Measurements from ENCODE around the gene SLC25A51. TPM values are rescaled to one million over a fixed set of nuclear protein-coding genes. Genes with fewer than 3 reads are reported as not detected.

SLC25A51 gene
- polyA plus RNA-seq, 1 donor from 2014 or later, result 26.8 TPM

- H3K9ac ChIP-seq (ENCODE audit: low read length), result peak overlapping the region; percentile 81
- H3K4me2 ChIP-seq (ENCODE audit: low read length), result no peak overlapping the region
- no peaks in the 10 kb centered on the region for H3K9me2 ChIP-seq (ENCODE audit: insufficient read depth, low read length)
- peak overlapping the region; percentile 61 for H2AFZ ChIP-seq (ENCODE audit: low read depth, low read length)
- no peaks in the 10 kb centered on the region for H4K20me1 ChIP-seq (ENCODE audit: insufficient read depth)
- no peaks in the 10 kb centered on the region for H3K9me3 ChIP-seq (ENCODE audit: low read length)
- H3F3A ChIP-seq (ENCODE audit: insufficient read depth, low read length, poor library complexity, severe bottlenecking), result no peaks in the 10 kb centered on the region
- H3K79me2 ChIP-seq (replicated peaks; ENCODE audit: insufficient read depth, low read length), result peaks cover 26% of the 10 kb centered on the region
- no peaks in the 10 kb centered on the region for H3K36me3 ChIP-seq (ENCODE audit: insufficient read depth, low read length)
- no peaks in the 10 kb centered on the region for H3K27me3 ChIP-seq (ENCODE audit: insufficient read depth, low read depth, low read length)
- H3K4me3 ChIP-seq (ENCODE audit: low read length), result peak overlapping the region; percentile 96
- H3K27ac ChIP-seq (ENCODE audit: low read length), result no peak overlapping the region
- no peak for TF ChIP-seq EP300 (conservative IDR thresholded peaks at IDR 0.05; ENCODE audit: poor library complexity, severe bottlenecking)
- no peak for TF ChIP-seq SMC3 (conservative IDR thresholded peaks at IDR 0.05; ENCODE audit: poor library complexity)
- TF ChIP-seq POLR2AphosphoS5 (IDR thresholded peaks at IDR 0.05), result no peak
- no peak for TF ChIP-seq TAF1 (IDR thresholded peaks at IDR 0.05; ENCODE audit: low read depth)
- TF ChIP-seq EZH2 (IDR thresholded peaks at IDR 0.05; ENCODE audit: borderline replicate concordance, insufficient read depth, low read length, poor library complexity, severe bottlenecking), result no peak
- no peak for TF ChIP-seq REST (IDR thresholded peaks at IDR 0.05; ENCODE audit: borderline replicate concordance)
- no peak for TF ChIP-seq RAD21 (conservative IDR thresholded peaks at IDR 0.05)
- no peak for TF ChIP-seq MXI1 (conservative IDR thresholded peaks at IDR 0.05; ENCODE audit: poor library complexity, severe bottlenecking)
- TF ChIP-seq CTCF (IDR thresholded peaks at IDR 0.05; ENCODE audit: poor library complexity, severe bottlenecking), result no peak
Measured at GRCh38 chr9:37904445-37905130, 661 bp upstream of the SLC25A51 start.

GRCh38 chr9:37902796-37903646 lies 906 bp downstream of the SLC25A51 start:
- peaks cover 26% of the 10 kb centered on the region for H3K79me2 ChIP-seq (replicated peaks; ENCODE audit: insufficient read depth, low read length)
- peak overlapping the region; percentile 93 for H3K4me2 ChIP-seq (ENCODE audit: low read length)
- H3K9me2 ChIP-seq (ENCODE audit: insufficient read depth, low read length), result no peaks in the 10 kb centered on the region
- H3F3A ChIP-seq (ENCODE audit: insufficient read depth, low read length, poor library complexity, severe bottlenecking), result no peaks in the 10 kb centered on the region
- H4K20me1 ChIP-seq (ENCODE audit: insufficient read depth), result no peaks in the 10 kb centered on the region
- peak overlapping the region; percentile 96 for H3K4me3 ChIP-seq (ENCODE audit: low read length)
- H3K27me3 ChIP-seq (ENCODE audit: insufficient read depth, low read depth, low read length), result no peaks in the 10 kb centered on the region
- H3K9ac ChIP-seq (ENCODE audit: low read length), result peak overlapping the region; percentile 81
- TF ChIP-seq EZH2 (IDR thresholded peaks at IDR 0.05; ENCODE audit: borderline replicate concordance, insufficient read depth, low read length, poor library complexity, severe bottlenecking), result no peak
- no peak for TF ChIP-seq POLR2AphosphoS5 (IDR thresholded peaks at IDR 0.05)
- no peaks in the 10 kb centered on the region for H3K36me3 ChIP-seq (ENCODE audit: insufficient read depth, low read length)
- H2AFZ ChIP-seq (ENCODE audit: low read depth, low read length), result peak overlapping the region; percentile 61
- H3K27ac ChIP-seq (ENCODE audit: low read length), result peak overlapping the region; percentile 70
- H3K9me3 ChIP-seq (ENCODE audit: low read length), result no peaks in the 10 kb centered on the region
